K562 (cell line): ENCODE data around the gene NDUFA3. TPM values are rescaled to one million over a fixed set of nuclear protein-coding genes. Genes with fewer than 3 reads are reported as not detected.
A peak's percentile ranks its signal among the peaks of the same experiment; 100 is the strongest.

Experiments used
- CTCFL ChIP-seq: IDR thresholded peaks from 2 replicates; pipeline ENCODE4 v1.6.1; 2011; ENCODE audit warnings: borderline replicate concordance, low read depth, mild to moderate bottlenecking, moderate library complexity, low read length; ENCODE audit not compliant: insufficient read depth, poor library complexity, severe bottlenecking
- E2F8 ChIP-seq: fragments of 450-650 bp; IDR thresholded peaks from 2 replicates; pipeline ENCODE4 v1.7.1; 2018; ENCODE audit warnings: mild to moderate bottlenecking, low read depth; ENCODE audit not compliant: partially characterized antibody
- ELF2 ChIP-seq: fragments of 250-450 bp; sonication (Bioruptor Pico); IDR thresholded peaks from 2 replicates; pipeline ENCODE4 v1.5.0; 2021; ENCODE audit warnings: mild to moderate bottlenecking
- KLF6 ChIP-seq: fragments of 250-450 bp; sonication (Bioruptor Pico); IDR thresholded peaks from 2 replicates; pipeline ENCODE4 v1.4.0; 2020; ENCODE audit warnings: mild to moderate bottlenecking, moderate library complexity, borderline replicate concordance
- NR2C2 ChIP-seq, 2 experiments: fragments of 200-800 bp in 1 of 2; sonication (Bioruptor generic) in 1 of 2; sonication (generic) in 1 of 2; formaldehyde crosslinking in 1 of 2; IDR thresholded peaks; 2 replicates each; pipeline versions ENCODE4 v1.6.1 to v1.8.0; 2016 to 2022; ENCODE audit warnings: mild to moderate bottlenecking in 1 of 2, missing compliant biosample characterization in 1 of 2, missing genetic modification characterization in 1 of 2, missing genetic modification reagents in 1 of 2
- THRA ChIP-seq: fragments of 450-650 bp; IDR thresholded peaks from 2 replicates; pipeline ENCODE4 v1.6.1; 2017; ENCODE audit warnings: mild to moderate bottlenecking, moderate library complexity
- THRB ChIP-seq: fragments of 450-650 bp; formaldehyde crosslinking; conservative IDR thresholded peaks from 2 replicates; pipeline ENCODE4 v1.4.0; 2022; ENCODE audit warnings: mild to moderate bottlenecking, missing genetic modification characterization
- YY1 ChIP-seq, 3 experiments: IDR thresholded peaks; 2 replicates each; pipeline ENCODE4 v1.6.1; 2011; ENCODE audit warnings: low read length in 2 of 3, mild to moderate bottlenecking in 2 of 3, moderate library complexity in 2 of 3, borderline replicate concordance in 1 of 3, control low read depth in 1 of 3, low read depth in 1 of 3; ENCODE audit not compliant: insufficient read depth in 3 of 3, insufficient replicate concordance in 2 of 3, control insufficient read depth in 1 of 3, insufficient read length in 1 of 3; ENCODE audit errors: extremely low read depth in 1 of 3
- ZBTB33 ChIP-seq: sonication (generic); formaldehyde crosslinking; IDR thresholded peaks from 2 replicates; pipeline ENCODE4 v1.8.1; 2023; ENCODE audit warnings: mild to moderate bottlenecking, missing genetic modification reagents
- ZBTB7A ChIP-seq: IDR thresholded peaks from 2 replicates; pipeline ENCODE4 v1.6.1; 2011; ENCODE audit warnings: low read depth, mild to moderate bottlenecking, low read length, moderate library complexity, borderline replicate concordance; ENCODE audit not compliant: control insufficient read depth
- ZNF133 ChIP-seq: fragments of 250-450 bp; sonication (Bioruptor Pico); IDR thresholded peaks from 2 replicates; pipeline ENCODE4 v1.4.0; 2020; ENCODE audit warnings: mild to moderate bottlenecking
- ZNF589 ChIP-seq: fragments of 200-800 bp; sonication (Bioruptor generic); IDR thresholded peaks from 2 replicates; pipeline ENCODE4 v1.6.1; 2016; ENCODE audit warnings: low read depth, missing genetic modification characterization, missing compliant biosample characterization
- ZNF695 ChIP-seq: fragments of 450-650 bp; formaldehyde crosslinking; IDR thresholded peaks from 2 replicates; pipeline ENCODE4 v1.4.0; 2020; ENCODE audit warnings: mild to moderate bottlenecking, moderate library complexity
- polyA plus RNA-seq, 8 experiments: library from polyadenylated mRNA; depleted of rRNA in 4 of 8; stranded (reverse) in 5 of 8; unstranded in 3 of 8; fragments of >200 nt; fragmentation: Nextera tagmentation in 2 of 8; fragmentation: Illumina TruSeq in 1 of 8; extraction: Ambion mirVana in 2 of 8; extraction: Trizol in 1 of 8; gene quantifications; 2 replicates each; pipeline versions ENCODE4 v1.2.1 to v1.2.3, GENCODE V29; 2011 to 2014; ENCODE audit warnings: inconsistent platforms in 1 of 8, missing spikeins in 1 of 8
- total RNA-seq, 7 experiments: library from RNA; depleted of rRNA in 6 of 7; stranded (reverse); fragments of >200 nt in 6 of 7; fragmentation: Illumina TruSeq in 2 of 7; extraction: Trizol in 2 of 7; gene quantifications; 2 replicates each; pipeline versions ENCODE4 v1.2.1 to v1.2.3, GENCODE V29; 2011 to 2021; ENCODE audit warnings: low replicate concordance in 1 of 7

Gene NDUFA3
- total and polyA plus RNA-seq, 9 of the 15 experiments (the other 6 are each of a cell fraction or from before 2014, with no cell fraction given): 39.2 to 279 (median 138) TPM

- no peak; the same call in 1 of the 2 replicates for TF ChIP-seq KLF6
- peak in 2 of 3 experiments; percentile 7 to 48 for TF ChIP-seq YY1 (IDR thresholded peaks at IDR 0.05; ENCODE audit: borderline replicate concordance in 1 of 3, control insufficient read depth in 1 of 3, extremely low read depth in 1 of 3, insufficient read depth in 3 of 3, insufficient read length in 1 of 3, insufficient replicate concordance in 2 of 3, low read depth in 1 of 3, low read length in 2 of 3)
- peak; percentile 86 for TF ChIP-seq ZNF589
- TF ChIP-seq ZBTB7A: no peak
- TF ChIP-seq CTCFL: no peak
- TF ChIP-seq THRA: no peak
- TF ChIP-seq NR2C2 (CRISPR knock-in tag; IDR thresholded peaks at IDR 0.05): peak; percentile 79; the same call in 1 of the 2 replicates
- TF ChIP-seq NR2C2 (tag; IDR thresholded peaks at IDR 0.05): peak; percentile 94
- TF ChIP-seq ZNF133 (CRISPR knock-in tag): no peak
- TF ChIP-seq ZNF695 (CRISPR knock-in tag): no peak
- peak; percentile 85 for TF ChIP-seq E2F8
- no peak for TF ChIP-seq THRB (CRISPR knock-in tag)
- TF ChIP-seq ZBTB33 (CRISPR knock-in tag): peak; percentile 29; the same call in 1 of the 2 replicates
- TF ChIP-seq ELF2 (CRISPR knock-in tag): peak; percentile 86
Measured at GRCh38 chr19:54115109-54116063, 12.7 kb downstream of the NDUFA3 start, which contains the start of the genes PRPF31 and TFPT (continued).
